Measurements from ENCODE around the gene F11R.

DNA sequence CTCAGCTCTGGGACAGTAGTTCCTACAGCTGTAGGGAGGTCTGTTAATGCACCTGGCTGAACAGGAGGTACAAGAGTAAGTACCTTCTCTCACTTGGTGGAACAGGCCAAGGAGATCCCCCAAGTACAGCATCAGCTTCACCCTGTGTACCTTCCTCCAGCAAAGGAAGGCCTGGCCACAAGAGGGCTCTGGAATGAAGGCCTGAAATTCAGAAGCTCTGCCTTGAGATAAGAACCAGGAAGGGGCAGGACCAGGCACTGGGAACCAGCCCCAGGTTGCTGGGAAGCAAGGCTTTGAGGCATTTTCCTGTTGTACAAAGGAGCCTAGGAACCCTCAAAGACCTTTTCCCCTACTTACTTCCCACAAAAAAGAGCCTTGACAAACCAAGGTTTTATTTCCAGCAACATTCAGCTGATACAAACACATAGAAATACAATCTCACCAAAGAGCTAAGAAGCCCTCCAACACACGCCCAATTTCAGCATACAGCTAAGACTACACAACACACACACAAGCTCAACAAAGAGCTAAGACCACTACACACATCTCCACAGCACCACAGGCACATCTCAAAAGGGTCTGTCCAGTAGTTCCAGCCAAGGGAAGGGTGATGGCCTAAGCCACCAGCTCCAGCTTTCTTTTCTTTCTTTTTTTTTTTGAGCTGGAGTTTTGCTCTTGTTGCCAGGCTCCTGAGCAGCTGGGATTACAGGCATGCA is 23.5 kb downstream of the F11R start:
- TF ChIP-seq, protein P1, sequence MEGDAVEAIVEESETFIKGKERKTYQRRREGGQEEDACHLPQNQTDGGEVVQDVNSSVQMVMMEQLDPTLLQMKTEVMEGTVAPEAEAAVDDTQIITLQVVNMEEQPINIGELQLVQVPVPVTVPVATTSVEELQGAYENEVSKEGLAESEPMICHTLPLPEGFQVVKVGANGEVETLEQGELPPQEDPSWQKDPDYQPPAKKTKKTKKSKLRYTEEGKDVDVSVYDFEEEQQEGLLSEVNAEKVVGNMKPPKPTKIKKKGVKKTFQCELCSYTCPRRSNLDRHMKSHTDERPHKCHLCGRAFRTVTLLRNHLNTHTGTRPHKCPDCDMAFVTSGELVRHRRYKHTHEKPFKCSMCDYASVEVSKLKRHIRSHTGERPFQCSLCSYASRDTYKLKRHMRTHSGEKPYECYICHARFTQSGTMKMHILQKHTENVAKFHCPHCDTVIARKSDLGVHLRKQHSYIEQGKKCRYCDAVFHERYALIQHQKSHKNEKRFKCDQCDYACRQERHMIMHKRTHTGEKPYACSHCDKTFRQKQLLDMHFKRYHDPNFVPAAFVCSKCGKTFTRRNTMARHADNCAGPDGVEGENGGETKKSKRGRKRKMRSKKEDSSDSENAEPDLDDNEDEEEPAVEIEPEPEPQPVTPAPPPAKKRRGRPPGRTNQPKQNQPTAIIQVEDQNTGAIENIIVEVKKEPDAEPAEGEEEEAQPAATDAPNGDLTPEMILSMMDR (conservative IDR thresholded peaks at IDR 0.05; ENCODE audit: low read depth, low read length): peak; percentile 82
- no peak for TF ChIP-seq EZH2 (IDR thresholded peaks at IDR 0.05; ENCODE audit: low read length, unreplicated experiment)
